Measurements from ENCODE around the gene FSTL4. TPM values are rescaled to one million over a fixed set of nuclear protein-coding genes. Genes with fewer than 3 reads are reported as not detected.

The FSTL4 gene
- total RNA-seq, 4 donors from 2014 or later, result 0.18 to 0.27 (median 0.20) TPM; not detected in 1

DNA sequence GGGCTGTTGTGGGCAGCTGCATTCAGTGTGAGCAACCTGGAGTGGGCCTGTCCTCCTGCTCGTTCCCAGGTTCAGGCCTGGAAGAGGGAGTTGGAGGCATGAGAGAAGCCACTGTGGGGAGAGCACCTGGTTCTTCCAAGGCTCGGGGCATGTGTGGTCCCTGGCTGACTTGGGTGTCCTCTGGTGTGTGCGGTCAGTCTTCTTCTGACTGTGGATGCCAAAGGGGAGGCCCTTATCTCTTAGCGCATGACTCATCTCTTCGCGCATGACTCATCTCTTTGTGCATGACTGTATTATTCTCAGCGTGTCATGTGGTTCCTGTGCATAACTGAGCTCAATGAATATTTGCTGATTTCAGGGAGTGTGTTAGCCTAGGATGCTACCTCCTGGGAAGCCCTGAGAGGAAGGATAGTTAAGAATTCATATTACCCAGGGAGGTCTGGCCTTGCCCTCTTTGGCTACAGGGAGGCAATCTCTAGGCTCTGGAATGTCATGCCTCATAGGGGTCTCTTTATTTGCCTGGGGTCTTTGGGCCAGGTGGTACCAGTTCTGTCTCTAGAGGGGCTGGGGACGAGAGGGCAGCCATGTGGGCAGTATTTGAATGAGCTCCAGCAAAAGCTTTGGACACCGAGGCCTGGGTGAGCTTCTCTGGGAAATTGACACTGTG is 371.8 kb downstream of the FSTL4 start:
- Histone ChIP-seq H3K4me3 (no peak overlapping the region), H3K36me3 (no peaks in the 10 kb centered on the region), H3K9me3 (no peaks in the 10 kb centered on the region), H3K27me3 (no peaks in the 10 kb centered on the region), H3K4me1 (peaks cover 0 to 5% of the 10 kb centered on the region in 2 donors), H3K27ac (no peak overlapping the region)
- in situ Hi-C loops (cut with MboI; ENCODE audit: low sequenced_read_pairs in 4 of 4), result no loop called here
- intact Hi-C loops (cut with DNase I; ENCODE audit: low total_unique reads), result no loop called here
- DNase-seq (peak; percentile 52 to 70), ATAC-seq (peak; percentile 77 to 93)
- TF ChIP-seq CTCF (IDR thresholded peaks at IDR 0.05 in 4 of 5, conservative IDR thresholded peaks at IDR 0.05 in 1 of 5) (no peak), POLR2A (IDR thresholded peaks at IDR 0.05) (peak in 1 of 2 donors; percentile 9)

DNA sequence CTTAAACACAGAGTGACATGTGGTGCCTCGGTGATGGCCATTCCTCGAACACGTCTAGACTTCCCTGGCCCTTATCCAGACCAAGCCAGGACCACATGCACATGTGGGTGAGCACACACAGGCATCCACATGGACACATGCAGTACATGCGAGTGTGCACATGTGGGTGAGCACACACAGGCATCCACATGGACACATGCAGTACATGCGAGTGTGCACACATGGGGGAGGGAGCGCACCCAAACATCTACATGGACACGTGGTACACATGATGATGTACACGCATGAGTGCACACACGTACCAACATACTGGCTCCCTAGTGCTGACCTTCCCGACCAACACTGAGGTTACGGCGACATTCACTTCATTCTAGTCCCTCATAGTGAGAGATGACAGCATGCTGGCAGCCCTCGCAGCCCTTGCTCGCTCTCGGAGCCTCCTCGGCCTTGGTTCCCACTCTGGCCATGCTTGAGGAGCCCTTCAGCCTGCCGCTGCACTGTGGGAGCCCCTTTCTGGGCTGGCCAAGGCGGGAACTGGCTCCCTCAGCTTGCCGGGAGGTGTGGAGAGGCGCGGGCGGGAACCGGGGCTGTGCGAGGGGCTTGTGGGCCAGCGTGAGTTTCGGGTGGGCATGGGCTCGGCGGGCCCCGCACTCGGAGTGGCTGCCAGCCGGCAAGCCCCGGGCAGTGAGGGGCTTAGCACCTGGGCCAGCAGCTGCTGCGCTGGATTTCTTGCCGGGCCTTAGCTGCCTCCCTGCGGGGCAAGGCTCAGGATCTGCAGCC is 373.7 kb downstream of the FSTL4 start:
- in situ Hi-C loops (cut with MboI; ENCODE audit: low sequenced_read_pairs in 4 of 4), result no loop called here
- no peak overlapping the region for H3K27ac ChIP-seq
- no peak overlapping the region for H3K4me3 ChIP-seq
- no peaks in the 10 kb centered on the region for H3K27me3 ChIP-seq
- peaks cover 0 to 4% of the 10 kb centered on the region in 2 donors for H3K4me1 ChIP-seq
- no peak for DNase-seq
- H3K36me3 ChIP-seq, result no peaks in the 10 kb centered on the region
- TF ChIP-seq POLR2A (IDR thresholded peaks at IDR 0.05) (no peak), CTCF (IDR thresholded peaks at IDR 0.05 in 4 of 5, conservative IDR thresholded peaks at IDR 0.05 in 1 of 5) (no peak)
- ATAC-seq, result no peak
- intact Hi-C loops (cut with DNase I; ENCODE audit: low total_unique reads), result no loop called here
- H3K9me3 ChIP-seq, result no peaks in the 10 kb centered on the region

GRCh38 chr5:133236976-133237375 is 375.4 kb downstream of the FSTL4 start:
- ATAC-seq, result no peak
- intact Hi-C loops (cut with DNase I; ENCODE audit: low total_unique reads), result no loop called here
- no peak for DNase-seq
- no peaks in the 10 kb centered on the region for H3K27me3 ChIP-seq
- in situ Hi-C loops (cut with MboI; ENCODE audit: low sequenced_read_pairs in 4 of 4), result no loop called here
- H3K4me1 ChIP-seq, result no peaks in the 10 kb centered on the region
- TF ChIP-seq CTCF (IDR thresholded peaks at IDR 0.05 in 4 of 5, conservative IDR thresholded peaks at IDR 0.05 in 1 of 5) (no peak), POLR2A (IDR thresholded peaks at IDR 0.05) (no peak)
- H3K4me3 ChIP-seq, result no peak overlapping the region
- H3K9me3 ChIP-seq, result no peaks in the 10 kb centered on the region
- H3K27ac ChIP-seq, result no peak overlapping the region
- H3K36me3 ChIP-seq, result no peaks in the 10 kb centered on the region

DNA sequence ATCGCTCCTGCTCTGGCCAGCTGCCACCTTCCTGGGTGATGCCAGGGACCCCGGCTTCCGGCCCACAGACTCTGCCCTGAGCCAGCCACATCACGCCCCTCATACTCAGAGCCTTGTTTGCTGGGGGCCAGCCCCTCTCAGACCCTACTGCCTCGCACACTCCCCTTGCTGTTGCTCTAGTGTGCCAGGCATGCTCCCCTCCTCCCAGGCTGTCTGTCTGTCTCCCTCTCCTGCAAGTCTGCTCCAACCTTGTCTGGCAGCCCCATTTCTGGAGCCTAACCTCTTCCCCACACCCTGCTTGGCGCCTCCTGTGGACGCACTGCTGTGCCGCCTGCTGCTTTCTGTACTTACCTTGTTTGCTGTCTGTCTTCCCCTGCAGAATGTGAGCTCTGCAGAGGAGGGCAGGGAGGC is 375.8 kb downstream of the FSTL4 start:
- no peaks in the 10 kb centered on the region for H3K4me1 ChIP-seq
- no peaks in the 10 kb centered on the region for H3K36me3 ChIP-seq
- H3K27ac ChIP-seq, result no peak overlapping the region
- no peaks in the 10 kb centered on the region for H3K27me3 ChIP-seq
- in situ Hi-C loops (cut with MboI; ENCODE audit: low sequenced_read_pairs in 4 of 4) (no loop called here), intact Hi-C loops (cut with DNase I; ENCODE audit: low total_unique reads) (no loop called here)
- H3K4me3 ChIP-seq, result no peak overlapping the region
- no peak for DNase-seq
- no peak for ATAC-seq
- no peak for TF ChIP-seq POLR2A (IDR thresholded peaks at IDR 0.05)
- TF ChIP-seq CTCF (IDR thresholded peaks at IDR 0.05 in 4 of 5, conservative IDR thresholded peaks at IDR 0.05 in 1 of 5), result no peak
- no peaks in the 10 kb centered on the region for H3K9me3 ChIP-seq

Measured in gastrocnemius medialis (tissue), 4 donors.